ENCODE results near the gene SLC35B2. TPM values are rescaled to one million over a fixed set of nuclear protein-coding genes. Genes with fewer than 3 reads are reported as not detected.

Gene SLC35B2
- total and polyA plus RNA-seq, 10 of the 15 experiments (the other 5 are each of a cell fraction or from before 2014, with no cell fraction given) = 11.3 to 45.4 (median 33.8) TPM

DNA sequence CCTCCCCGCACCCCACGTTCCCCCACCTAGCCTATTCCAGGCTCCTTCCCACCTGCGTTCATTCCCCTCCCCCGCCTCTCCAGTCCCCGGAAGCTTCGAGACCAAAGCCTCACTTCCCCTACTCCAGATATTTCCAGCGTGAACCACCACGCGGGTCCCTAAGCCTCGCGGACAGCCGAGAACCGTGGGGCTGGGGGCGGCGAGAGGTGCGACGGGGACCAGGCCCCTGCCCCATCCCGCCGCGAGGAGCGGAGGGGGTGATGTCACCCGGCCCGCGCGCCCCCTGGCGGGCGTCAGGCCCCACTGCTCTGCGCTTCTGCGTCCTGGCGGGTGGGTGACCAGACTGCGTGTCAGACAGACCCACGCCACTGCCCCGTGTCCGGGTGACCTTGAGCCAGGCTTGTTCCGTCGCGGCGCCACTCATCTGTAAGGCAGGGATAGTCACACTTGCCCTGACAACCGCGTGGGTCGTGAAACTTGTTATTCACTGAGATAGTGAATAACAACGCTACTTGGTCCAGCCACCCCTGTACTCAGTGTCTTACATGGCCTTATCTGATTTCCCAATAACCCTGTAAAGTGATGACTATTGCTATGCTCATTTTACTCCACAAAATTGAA, 19.4 kb downstream of the SLC35B2 start (continued):
- TF ChIP-seq SREBF2 (IDR thresholded peaks at IDR 0.05; ENCODE audit: low read length) (no peak), SUPT20H (IDR thresholded peaks at IDR 0.05; ENCODE audit: borderline replicate concordance, control insufficient read depth, low read depth, low read length) (no peak), FOXK2 (IDR thresholded peaks at IDR 0.05) (no peak), NRF1 (conservative IDR thresholded peaks at IDR 0.05; ENCODE audit: low read depth, low read length) (no peak), TBL1XR1 (IDR thresholded peaks at IDR 0.05; ENCODE audit: low read depth, low read length) (no peak), PML (IDR thresholded peaks at IDR 0.05; ENCODE audit: low read length) (0 out of 2 replicates have a peak, but pooled peaks have one; percentile 49), NFYB (IDR thresholded peaks at IDR 0.05; ENCODE audit: insufficient read depth, low read depth, low read length) (no peak), EGR1 (IDR thresholded peaks at IDR 0.05; ENCODE audit: borderline replicate concordance in 1 of 2, low read depth in 2 of 2, low read length in 2 of 2) (no peak), SP1 (IDR thresholded peaks at IDR 0.05; ENCODE audit: low read depth, low read length) (peak; percentile 9), E4F1 (IDR thresholded peaks at IDR 0.05; ENCODE audit: borderline replicate concordance, partially characterized antibody) (no peak), ZBTB4 (CRISPR knock-in tag; IDR thresholded peaks at IDR 0.05) (no peak), ZNF207 (IDR thresholded peaks at IDR 0.05; ENCODE audit: borderline replicate concordance) (peak; percentile 78), BCLAF1 (IDR thresholded peaks at IDR 0.05) (no peak), PAX8 (IDR thresholded peaks at IDR 0.05) (no peak), SUZ12 (IDR thresholded peaks at IDR 0.05; ENCODE audit: unreplicated experiment) (no peak)
- TF ChIP-seq, protein P1, sequence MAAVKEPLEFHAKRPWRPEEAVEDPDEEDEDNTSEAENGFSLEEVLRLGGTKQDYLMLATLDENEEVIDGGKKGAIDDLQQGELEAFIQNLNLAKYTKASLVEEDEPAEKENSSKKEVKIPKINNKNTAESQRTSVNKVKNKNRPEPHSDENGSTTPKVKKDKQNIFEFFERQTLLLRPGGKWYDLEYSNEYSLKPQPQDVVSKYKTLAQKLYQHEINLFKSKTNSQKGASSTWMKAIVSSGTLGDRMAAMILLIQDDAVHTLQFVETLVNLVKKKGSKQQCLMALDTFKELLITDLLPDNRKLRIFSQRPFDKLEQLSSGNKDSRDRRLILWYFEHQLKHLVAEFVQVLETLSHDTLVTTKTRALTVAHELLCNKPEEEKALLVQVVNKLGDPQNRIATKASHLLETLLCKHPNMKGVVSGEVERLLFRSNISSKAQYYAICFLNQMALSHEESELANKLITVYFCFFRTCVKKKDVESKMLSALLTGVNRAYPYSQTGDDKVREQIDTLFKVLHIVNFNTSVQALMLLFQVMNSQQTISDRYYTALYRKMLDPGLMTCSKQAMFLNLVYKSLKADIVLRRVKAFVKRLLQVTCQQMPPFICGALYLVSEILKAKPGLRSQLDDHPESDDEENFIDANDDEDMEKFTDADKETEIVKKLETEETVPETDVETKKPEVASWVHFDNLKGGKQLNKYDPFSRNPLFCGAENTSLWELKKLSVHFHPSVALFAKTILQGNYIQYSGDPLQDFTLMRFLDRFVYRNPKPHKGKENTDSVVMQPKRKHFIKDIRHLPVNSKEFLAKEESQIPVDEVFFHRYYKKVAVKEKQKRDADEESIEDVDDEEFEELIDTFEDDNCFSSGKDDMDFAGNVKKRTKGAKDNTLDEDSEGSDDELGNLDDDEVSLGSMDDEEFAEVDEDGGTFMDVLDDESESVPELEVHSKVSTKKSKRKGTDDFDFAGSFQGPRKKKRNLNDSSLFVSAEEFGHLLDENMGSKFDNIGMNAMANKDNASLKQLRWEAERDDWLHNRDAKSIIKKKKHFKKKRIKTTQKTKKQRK (IDR thresholded peaks at IDR 0.05; ENCODE audit: low read depth, low read length) = no peak

Measured in GM12878 (cell line).